Activated CD4-positive, alpha-beta T cell treated with anti-CD3 and anti-CD28 coated beads, Interleukin-10, Interleukin-2, amounts not matched to agents 100 ng/mL and 50 ng/mL, durations not matched to agents 16 hours and 8 hours (primary cell): ENCODE data around the gene WDR4.
"Not testable (repeated sequence)": the region's sequence is repeated elsewhere in the genome, so short reads cannot be mapped to it uniquely, and the experiment has no call there.

Experiments used
- DNase-seq: peaks from one replicate; pipeline ENCODE4 v3.0.0-alpha.2; 2020

The WDR4 gene

GRCh38 chr21:42809577-42810475 is 69.5 kb downstream of the WDR4 start:
- no peak for DNase-seq

GRCh38 chr21:42809171-42809570 is 70.2 kb downstream of the WDR4 start:
- no peak for DNase-seq

- no peak for DNase-seq
Observed at GRCh38 chr21:42807938-42808613, 71.3 kb downstream of the WDR4 start.

GRCh38 chr21:42807293-42807895 is 71.9 kb downstream of the WDR4 start:
- not testable (repeated sequence) for DNase-seq

- DNase-seq = no peak
Observed at GRCh38 chr21:42806509-42807140, 72.7 kb downstream of the WDR4 start.

- DNase-seq = not testable (repeated sequence)
Observed at GRCh38 chr21:42801616-42802015, 77.7 kb downstream of the WDR4 start.

- no peak for DNase-seq
Observed at GRCh38 chr21:42799948-42800347, 79.4 kb downstream of the WDR4 start.

GRCh38 chr21:42799516-42799915 is 79.8 kb downstream of the WDR4 start:
- peak; percentile 81 for DNase-seq
